ENCODE results near the gene ITGA3.

Gene ITGA3

GRCh38 chr17:50127697-50128361 lies 71.9 kb downstream of the ITGA3 start:
- no peak for DNase-seq (ENCODE audit: low spot score)

GRCh38 chr17:50128441-50129352 lies 72.8 kb downstream of the ITGA3 start:
- DNase-seq (ENCODE audit: low spot score): peak; percentile 58

- no peak for DNase-seq (ENCODE audit: low spot score)
These were observed 73.4 kb downstream of the ITGA3 start for GRCh38 chr17:50129353-50129727.

GRCh38 chr17:50129728-50130558 lies 74.0 kb downstream of the ITGA3 start, which contains the start of gene SAMD14:
SAMD14 (minus strand) TSS chr17:50130160; CDS start chr17:50124959, 5,201 bp downstream.
- DNase-seq (ENCODE audit: low spot score): peak; percentile 75

GRCh38 chr17:50130559-50131305 lies 74.8 kb downstream of the ITGA3 start:
- DNase-seq (ENCODE audit: low spot score): no peak

GRCh38 chr17:50132104-50132794 lies 76.3 kb downstream of the ITGA3 start:
- no peak for DNase-seq (ENCODE audit: low spot score)

GRCh38 chr17:50133028-50133768 lies 77.3 kb downstream of the ITGA3 start:
- no peak for DNase-seq (ENCODE audit: low spot score)

- no peak for DNase-seq (ENCODE audit: low spot score)
These were observed 77.8 kb downstream of the ITGA3 start for GRCh38 chr17:50133769-50134099.

GRCh38 chr17:50134206-50135110 lies 78.5 kb downstream of the ITGA3 start:
- no peak for DNase-seq (ENCODE audit: low spot score)

- DNase-seq (ENCODE audit: low spot score): no peak
These were observed 79.6 kb downstream of the ITGA3 start for GRCh38 chr17:50135316-50136095.

GRCh38 chr17:50136096-50136687 lies 80.3 kb downstream of the ITGA3 start:
- no peak for DNase-seq (ENCODE audit: low spot score)

GRCh38 chr17:50137042-50137441 lies 81.1 kb downstream of the ITGA3 start:
- no peak for DNase-seq (ENCODE audit: low spot score)

GRCh38 chr17:50139185-50139783 lies 83.4 kb downstream of the ITGA3 start:
- no peak for DNase-seq (ENCODE audit: low spot score)
